Measurements from ENCODE around the gene TTYH3.

TTYH3 gene

GRCh38 chr7:2710901-2711551 lies 79.2 kb downstream of the TTYH3 start:
- DNase-seq, result no peak

- DNase-seq, result no peak
These were observed 80.3 kb downstream of the TTYH3 start for GRCh38 chr7:2711895-2712675.

GRCh38 chr7:2713370-2713769 lies 81.6 kb downstream of the TTYH3 start:
- no peak for DNase-seq

GRCh38 chr7:2713978-2714377 lies 82.2 kb downstream of the TTYH3 start:
- DNase-seq, result no peak

Data from NCI-H2227 treated with DMSO at 0.1 percent for 48 hours (cell line).